GM23248 (cell line): ENCODE results near the gene GEMIN7.

Source experiments
- EZH2 ChIP-seq: fragments of 200-600 bp; sonication (generic); IDR thresholded peaks from 2 replicates; pipeline ENCODE4 v1.6.1; 2018; ENCODE audit warnings: antibody characterized with exemption, mild to moderate bottlenecking; ENCODE audit not compliant: insufficient read depth, poor library complexity, severe bottlenecking
- EZH2phosphoT487 ChIP-seq: fragments of 200-600 bp; sonication (generic); IDR thresholded peaks from 2 replicates; pipeline ENCODE4 v1.6.1; 2018; ENCODE audit warnings: antibody characterized with exemption, moderate library complexity, mild to moderate bottlenecking, low read depth; ENCODE audit not compliant: insufficient read depth

- no peak for TF ChIP-seq EZH2phosphoT487
- no peak for TF ChIP-seq EZH2
These were observed 29.9 kb upstream of the GEMIN7 start for GRCh38 chr19:45049073-45049736.
